ENCODE results near the gene CEP126. TPM values are rescaled to one million over a fixed set of nuclear protein-coding genes. Genes with fewer than 3 reads are reported as not detected.

The CEP126 gene
- total RNA-seq, 1 experiment from 2014 or later: 2.0 TPM

DNA sequence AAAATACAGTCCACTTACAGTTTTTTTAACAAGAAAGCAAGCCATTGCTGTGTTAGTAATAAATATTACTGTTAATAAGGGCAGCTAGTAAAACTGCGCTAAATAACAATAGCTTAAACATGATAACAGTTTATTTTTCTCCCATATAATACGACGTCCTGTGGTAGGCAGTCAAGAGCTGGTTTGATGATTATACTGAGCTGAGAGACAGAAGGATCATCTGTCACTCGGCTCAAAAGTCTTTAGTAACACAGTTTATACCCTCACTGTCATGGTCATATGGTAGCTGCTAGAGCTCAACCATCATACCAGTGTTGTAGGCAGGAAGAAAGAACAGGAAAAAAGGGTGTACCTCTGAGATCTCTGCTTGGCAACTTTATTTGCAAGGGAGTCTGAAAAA, 30.6 kb downstream of the CEP126 start:
- DNase-seq (ENCODE audit: low read depth, low spot score) (no peak), ATAC-seq (no peak)
- Histone ChIP-seq H3K79me2 (ENCODE audit: insufficient read depth, low read length) (no peaks in the 10 kb centered on the region), H3K27me3 (ENCODE audit: insufficient read depth, low read length) (no peaks in the 10 kb centered on the region), H3K9me2 (ENCODE audit: insufficient read depth) (no peaks in the 10 kb centered on the region), H3K9me3 (ENCODE audit: control insufficient read depth in 1 of 2, insufficient read depth in 1 of 2, low read depth in 1 of 2, low read length in 2 of 2) (no peaks in the 10 kb centered on the region), H3K27ac (ENCODE audit: low read depth, low read length) (no peak overlapping the region), H4K20me1 (ENCODE audit: insufficient read depth) (no peaks in the 10 kb centered on the region), H2AFZ (ENCODE audit: low read depth, low read length, poor library complexity, severe bottlenecking) (no peak overlapping the region), H3K4me3 (replicated peaks in 1 of 2; ENCODE audit: low read depth in 1 of 2, low read length in 2 of 2) (no peak overlapping the region), H3K9ac (ENCODE audit: low read length) (no peak overlapping the region), H3K36me3 (ENCODE audit: control insufficient read depth in 1 of 2, insufficient read depth in 2 of 2, low read length in 2 of 2) (no peaks in the 10 kb centered on the region), H3K4me2 (ENCODE audit: low read length) (no peak overlapping the region), H3K4me1 (ENCODE audit: control insufficient read depth in 1 of 2, insufficient read depth in 2 of 2, low read length in 2 of 2) (no peaks in the 10 kb centered on the region)
- ChIA-PET RAD21 (ENCODE audit: low non-redundant PET in 1 of 2, low total read pairs in 2 of 2, uncharacterized antibody in 2 of 2, unreplicated experiment in 2 of 2) (no interaction called here), POLR2A (no interaction called here), CTCF (interaction anchor here (1.2 kb wide), 1 partner anchor 10 kb away, joined by 3 read pairs; no protein-coding TSS in a partner anchor)
- intact Hi-C loops (cut with micrococcal nuclease): no loop called here
- TF ChIP-seq, protein P1, sequence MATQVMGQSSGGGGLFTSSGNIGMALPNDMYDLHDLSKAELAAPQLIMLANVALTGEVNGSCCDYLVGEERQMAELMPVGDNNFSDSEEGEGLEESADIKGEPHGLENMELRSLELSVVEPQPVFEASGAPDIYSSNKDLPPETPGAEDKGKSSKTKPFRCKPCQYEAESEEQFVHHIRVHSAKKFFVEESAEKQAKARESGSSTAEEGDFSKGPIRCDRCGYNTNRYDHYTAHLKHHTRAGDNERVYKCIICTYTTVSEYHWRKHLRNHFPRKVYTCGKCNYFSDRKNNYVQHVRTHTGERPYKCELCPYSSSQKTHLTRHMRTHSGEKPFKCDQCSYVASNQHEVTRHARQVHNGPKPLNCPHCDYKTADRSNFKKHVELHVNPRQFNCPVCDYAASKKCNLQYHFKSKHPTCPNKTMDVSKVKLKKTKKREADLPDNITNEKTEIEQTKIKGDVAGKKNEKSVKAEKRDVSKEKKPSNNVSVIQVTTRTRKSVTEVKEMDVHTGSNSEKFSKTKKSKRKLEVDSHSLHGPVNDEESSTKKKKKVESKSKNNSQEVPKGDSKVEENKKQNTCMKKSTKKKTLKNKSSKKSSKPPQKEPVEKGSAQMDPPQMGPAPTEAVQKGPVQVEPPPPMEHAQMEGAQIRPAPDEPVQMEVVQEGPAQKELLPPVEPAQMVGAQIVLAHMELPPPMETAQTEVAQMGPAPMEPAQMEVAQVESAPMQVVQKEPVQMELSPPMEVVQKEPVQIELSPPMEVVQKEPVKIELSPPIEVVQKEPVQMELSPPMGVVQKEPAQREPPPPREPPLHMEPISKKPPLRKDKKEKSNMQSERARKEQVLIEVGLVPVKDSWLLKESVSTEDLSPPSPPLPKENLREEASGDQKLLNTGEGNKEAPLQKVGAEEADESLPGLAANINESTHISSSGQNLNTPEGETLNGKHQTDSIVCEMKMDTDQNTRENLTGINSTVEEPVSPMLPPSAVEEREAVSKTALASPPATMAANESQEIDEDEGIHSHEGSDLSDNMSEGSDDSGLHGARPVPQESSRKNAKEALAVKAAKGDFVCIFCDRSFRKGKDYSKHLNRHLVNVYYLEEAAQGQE (IDR thresholded peaks at IDR 0.05; ENCODE audit: low read depth): no peak
- TF ChIP-seq POLR2A (IDR thresholded peaks at IDR 0.05; ENCODE audit: borderline replicate concordance, extremely low read depth, insufficient read depth, insufficient read length) (no peak), FOSL1 (IDR thresholded peaks at IDR 0.05; ENCODE audit: low read depth) (no peak), JUND (IDR thresholded peaks at IDR 0.05) (no peak), SRF (IDR thresholded peaks at IDR 0.05; ENCODE audit: low read depth) (no peak), ZNF274 (IDR thresholded peaks at IDR 0.05; ENCODE audit: low read depth, low read length) (no peak), RAD21 (IDR thresholded peaks at IDR 0.05; ENCODE audit: low read depth) (no peak), CBX3 (IDR thresholded peaks at IDR 0.05; ENCODE audit: low read depth) (no peak), SP1 (IDR thresholded peaks at IDR 0.05; ENCODE audit: low read depth) (no peak)
- TF ChIP-seq, protein P2, sequence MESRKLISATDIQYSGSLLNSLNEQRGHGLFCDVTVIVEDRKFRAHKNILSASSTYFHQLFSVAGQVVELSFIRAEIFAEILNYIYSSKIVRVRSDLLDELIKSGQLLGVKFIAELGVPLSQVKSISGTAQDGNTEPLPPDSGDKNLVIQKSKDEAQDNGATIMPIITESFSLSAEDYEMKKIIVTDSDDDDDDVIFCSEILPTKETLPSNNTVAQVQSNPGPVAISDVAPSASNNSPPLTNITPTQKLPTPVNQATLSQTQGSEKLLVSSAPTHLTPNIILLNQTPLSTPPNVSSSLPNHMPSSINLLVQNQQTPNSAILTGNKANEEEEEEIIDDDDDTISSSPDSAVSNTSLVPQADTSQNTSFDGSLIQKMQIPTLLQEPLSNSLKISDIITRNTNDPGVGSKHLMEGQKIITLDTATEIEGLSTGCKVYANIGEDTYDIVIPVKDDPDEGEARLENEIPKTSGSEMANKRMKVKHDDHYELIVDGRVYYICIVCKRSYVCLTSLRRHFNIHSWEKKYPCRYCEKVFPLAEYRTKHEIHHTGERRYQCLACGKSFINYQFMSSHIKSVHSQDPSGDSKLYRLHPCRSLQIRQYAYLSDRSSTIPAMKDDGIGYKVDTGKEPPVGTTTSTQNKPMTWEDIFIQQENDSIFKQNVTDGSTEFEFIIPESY (IDR thresholded peaks at IDR 0.05; ENCODE audit: extremely low read depth, insufficient replicate concordance, low read length): no peak
- no TSS peak for BruUV-seq (replicated peaks)
